HG03521 (cell line): Measurements from ENCODE around the gene YTHDF1.
A peak's percentile ranks its signal among the peaks of the same experiment; 100 is the strongest.
"Not testable (repeated sequence)": the region's sequence is repeated elsewhere in the genome, so short reads cannot be mapped to it uniquely, and the experiment has no call there.

Source experiments
- ATAC-seq: cut with Tn5 transposase; IDR thresholded peaks from one replicate; pipeline ENCODE4 v1.9.1; 2021; ENCODE audit warnings: mild to moderate bottlenecking, moderate library complexity; ENCODE audit not compliant: unreplicated experiment

The YTHDF1 gene

DNA sequence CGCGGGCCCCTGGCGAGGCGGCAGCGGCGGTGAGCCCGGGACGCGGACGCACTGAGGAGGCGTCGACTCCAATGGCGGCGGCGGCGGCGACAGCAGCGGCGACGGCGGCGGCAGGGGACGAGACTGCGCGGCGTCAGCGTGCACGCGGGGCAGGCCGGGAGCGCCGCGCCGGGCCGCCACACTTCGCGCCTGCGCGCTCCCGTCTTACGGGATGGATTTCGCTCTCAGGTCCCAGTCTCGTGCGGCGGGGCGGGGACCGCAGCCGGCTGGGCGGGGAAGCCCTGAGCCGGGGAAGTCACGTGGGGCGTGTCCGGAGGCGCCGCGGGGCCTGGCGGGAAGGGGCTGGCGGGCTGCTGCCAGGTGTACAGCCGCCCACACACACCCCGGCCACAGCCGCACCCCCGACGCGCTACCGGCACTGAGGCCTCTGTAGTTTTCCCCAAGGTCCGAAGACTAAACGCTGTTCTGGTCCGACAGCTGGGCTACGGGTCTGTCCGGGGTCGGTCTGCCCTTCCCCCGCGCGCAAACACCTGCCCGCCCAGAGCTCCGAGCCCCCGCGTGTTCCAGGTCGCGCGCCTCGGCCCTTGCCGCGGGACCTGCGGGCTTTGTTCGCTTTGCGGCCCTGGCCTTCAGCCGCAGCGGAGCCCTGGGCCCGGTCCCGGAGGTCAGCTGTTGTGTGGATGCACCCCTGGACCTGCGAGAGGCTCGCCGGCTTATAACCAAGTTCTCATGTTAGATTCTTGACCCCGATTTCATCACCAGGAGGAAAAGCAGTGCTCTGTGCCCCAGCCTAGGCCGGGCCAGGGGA is at the start of gene YTHDF1:
Gene YTHDF1 (minus strand): TSS at position 91 of the 808 bp plus-strand sequence. CDS start 239 bp downstream, outside the sequence.
- ATAC-seq, result peak; percentile 84

GRCh38 chr20:63264519-63264918 is 48.6 kb upstream of the YTHDF1 start:
- ATAC-seq, result no peak

DNA sequence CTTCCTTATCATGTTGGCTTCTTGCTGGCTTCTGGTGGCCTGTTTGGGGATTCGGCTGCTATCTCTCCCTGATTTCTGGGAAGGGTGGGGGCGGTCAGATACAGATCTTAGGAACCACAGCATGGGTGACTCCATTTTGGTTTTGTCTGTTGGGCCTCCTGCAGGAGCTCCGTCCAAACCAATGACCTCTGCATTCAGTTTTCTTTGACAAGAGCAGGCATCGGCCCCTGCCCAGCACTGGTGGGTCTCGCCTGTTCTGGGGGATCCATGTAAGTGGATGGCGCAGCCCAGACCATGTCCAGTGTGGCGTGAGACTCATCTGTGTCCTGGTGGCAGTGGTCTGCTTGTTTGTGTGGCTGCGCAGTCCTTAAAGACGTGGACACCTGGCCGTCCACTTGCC is 48.1 kb upstream of the YTHDF1 start:
- no peak for ATAC-seq

GRCh38 chr20:63262836-63263235 is 46.9 kb upstream of the YTHDF1 start:
- ATAC-seq, result no peak

GRCh38 chr20:63261795-63262528 is 46.0 kb upstream of the YTHDF1 start:
- no peak for ATAC-seq

DNA sequence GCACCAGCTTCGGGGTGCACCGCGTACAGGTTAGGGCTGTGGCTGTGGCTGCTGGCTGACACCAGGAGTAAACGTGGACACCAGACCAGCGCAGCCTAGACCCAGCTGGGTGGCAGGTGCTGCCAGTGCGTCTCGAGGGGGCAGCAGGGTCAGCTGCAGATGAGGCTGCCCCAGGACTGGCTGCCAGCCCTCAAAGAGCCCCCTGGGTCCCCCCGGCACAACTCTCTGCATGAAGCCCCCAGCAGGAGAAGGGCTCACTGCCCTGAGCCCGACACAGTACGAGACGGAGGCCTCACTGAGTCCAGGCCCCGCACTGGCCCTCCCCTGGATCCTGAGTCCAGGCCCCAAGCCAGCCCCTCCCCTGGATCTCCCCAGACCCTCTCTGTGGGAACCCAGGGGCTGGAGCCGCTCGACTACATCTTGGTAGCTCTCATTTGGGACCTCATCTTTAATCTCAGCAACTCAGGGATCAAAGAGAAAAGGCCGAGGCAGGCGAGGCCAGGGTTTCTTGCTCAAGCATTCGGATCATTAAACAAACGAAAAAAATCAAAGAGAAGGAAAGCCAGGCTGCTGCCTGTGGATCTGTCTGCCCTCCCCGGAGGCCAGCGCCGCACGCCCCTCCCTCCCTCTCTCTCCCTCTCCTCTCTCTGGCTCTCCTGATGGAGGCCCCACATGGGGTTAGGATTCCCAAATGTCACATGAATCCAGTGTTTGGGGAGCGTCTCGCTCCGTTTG is 45.3 kb upstream of the YTHDF1 start:
- no peak for ATAC-seq

DNA sequence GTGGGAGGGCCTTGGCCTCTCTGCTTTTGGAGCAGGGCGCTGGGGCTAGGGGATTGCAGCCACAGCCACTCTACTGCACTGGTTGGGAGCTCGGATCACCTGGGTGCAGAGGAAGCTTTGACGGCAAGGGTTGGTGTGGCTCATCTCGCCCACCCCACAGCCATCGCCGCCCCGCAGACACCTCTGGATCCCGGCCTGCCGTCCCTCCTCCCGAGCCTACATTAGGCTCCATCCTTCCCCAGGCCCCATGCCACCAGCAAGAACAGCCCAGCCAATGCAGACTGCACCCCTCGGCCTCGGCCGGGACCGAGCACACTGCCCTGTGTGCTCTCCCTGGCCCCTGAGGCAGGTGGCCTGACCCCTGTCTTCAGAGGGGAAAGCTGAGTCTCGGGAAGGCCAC is 44.6 kb upstream of the YTHDF1 start:
- no peak for ATAC-seq

GRCh38 chr20:63259734-63260460 is 44.0 kb upstream of the YTHDF1 start:
- no peak for ATAC-seq

- no peak for ATAC-seq
These were observed 42.9 kb upstream of the YTHDF1 start for GRCh38 chr20:63258781-63259180.

DNA sequence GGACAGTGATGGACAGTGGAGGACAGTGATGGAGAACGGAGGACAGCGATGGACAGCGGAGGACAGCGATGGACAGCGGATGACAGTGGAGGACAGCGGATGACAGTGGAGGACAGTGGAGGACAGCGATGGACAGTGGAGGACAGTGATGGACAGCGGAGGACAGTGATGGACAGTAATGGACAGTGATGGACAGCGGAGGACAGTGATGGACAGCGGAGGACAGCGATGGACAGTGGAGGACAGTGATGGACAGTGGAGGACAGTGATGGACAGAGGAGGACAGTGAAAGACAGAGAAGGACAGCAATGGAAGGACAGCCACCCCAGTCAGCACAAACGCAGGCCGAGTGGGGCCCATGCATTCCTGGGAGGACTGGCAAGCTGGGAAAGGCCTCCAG is 41.7 kb upstream of the YTHDF1 start:
- ATAC-seq, result no peak

GRCh38 chr20:63256954-63257353 is 41.0 kb upstream of the YTHDF1 start:
- no peak for ATAC-seq

- no peak for ATAC-seq
These were observed 40.2 kb upstream of the YTHDF1 start for GRCh38 chr20:63255931-63256704.

DNA sequence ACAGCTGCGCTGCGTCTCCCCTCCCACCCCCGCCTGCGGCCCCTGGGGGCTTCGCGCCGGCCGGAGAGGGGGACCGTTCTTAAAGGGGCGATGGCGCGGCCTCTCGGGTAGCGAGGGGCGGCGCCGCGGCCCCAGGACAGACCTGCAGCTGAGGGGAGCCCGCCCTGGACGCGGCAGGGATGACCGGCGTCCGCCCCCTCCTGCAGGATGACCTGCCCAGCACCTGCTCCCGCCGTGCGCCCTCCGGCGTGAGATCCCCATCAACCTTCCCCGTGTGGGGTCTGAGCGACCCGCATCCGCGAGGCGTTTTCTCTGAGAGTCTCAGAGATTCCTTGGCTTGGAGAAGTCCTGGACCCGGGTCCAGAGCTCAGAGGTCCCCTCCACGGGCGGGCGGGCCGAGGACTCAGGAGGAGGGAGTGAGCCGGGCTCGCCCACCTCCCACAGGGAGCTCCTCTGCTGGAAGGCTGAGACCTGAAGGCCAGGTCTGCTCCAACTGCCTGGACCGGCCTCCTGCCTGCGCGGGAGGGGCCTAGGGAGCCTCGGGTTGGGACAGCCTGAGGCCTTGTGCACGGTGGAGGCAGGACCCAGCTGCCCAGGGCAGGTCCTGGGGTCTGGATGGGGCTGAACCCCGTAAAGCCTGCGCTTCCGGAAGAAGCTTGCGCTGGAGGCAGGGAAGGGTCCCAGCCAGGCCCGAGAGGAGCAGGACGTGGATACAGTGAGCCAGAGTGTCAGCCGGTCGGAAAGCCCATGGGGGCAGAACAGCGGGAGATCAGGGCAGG is 38.9 kb upstream of the YTHDF1 start:
- no peak for ATAC-seq

- no peak for ATAC-seq
These were observed 38.3 kb upstream of the YTHDF1 start, which contains the start of gene NKAIN4 for GRCh38 chr20:63254232-63254605. Gene NKAIN4, minus strand, starts transcription at chr20:63254463. Its CDS starts 13 bp downstream, at chr20:63254450.

DNA sequence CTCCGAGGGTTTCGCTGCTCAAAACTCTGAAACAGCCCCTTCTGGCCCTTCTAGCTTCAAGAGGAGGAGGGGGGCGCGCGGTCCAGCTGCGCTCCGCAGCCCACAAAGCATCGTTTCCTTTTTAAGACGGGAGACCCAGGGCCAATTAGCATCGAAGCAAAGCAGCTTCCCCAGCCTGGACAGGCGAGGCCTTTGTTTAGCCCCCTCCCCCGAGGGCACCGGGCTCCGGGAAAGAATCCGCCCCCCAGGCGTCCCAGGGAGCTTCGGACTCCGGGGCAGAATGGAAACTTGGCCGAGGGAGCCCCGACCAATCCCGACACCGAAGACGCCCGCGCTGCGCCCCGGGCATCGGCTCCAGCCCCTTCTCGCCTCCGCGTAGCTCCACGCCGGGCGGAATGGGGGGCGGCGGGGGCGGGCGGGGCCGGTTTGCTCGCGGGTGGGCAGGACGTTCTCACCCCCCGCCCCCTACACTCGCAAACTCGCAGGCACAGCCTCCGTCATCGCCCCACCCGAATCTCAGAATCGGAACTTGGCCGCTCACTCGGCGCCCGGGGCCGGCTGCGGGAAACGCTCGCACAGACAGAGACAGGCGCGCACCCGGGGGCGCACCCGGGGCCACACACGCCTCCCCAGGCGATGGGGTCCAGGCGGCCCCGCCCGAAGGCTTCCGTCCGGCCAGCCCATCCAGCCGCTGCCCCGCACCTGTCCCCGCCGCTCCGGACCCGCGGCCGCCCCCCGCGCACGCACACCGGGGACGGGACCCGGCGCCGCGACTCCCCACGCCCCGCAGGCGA is 37.7 kb upstream of the YTHDF1 start:
- no peak for ATAC-seq

- no peak for ATAC-seq
These were observed 37.1 kb upstream of the YTHDF1 start for GRCh38 chr20:63253065-63253437.

DNA sequence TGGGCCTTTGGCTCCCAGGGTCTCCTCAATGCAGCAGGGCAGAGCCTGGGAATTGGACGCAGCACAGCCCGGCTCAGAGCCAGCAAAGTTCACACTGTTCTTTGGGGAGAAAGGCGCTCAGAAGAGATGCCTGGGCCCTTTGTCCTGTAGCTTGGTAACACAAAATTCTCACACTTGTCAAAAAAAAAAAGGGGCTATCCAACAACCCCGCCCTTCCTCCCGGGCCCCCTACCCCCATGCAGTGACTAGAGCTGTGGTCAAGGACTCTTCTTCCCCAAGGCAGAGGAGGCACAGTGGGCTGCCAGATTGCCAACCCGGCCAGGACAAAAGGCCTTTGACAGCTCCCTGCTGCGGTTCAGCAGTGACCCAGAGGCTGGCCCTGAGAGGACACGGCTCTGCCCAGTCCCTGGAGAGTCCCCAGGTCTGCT is 36.4 kb upstream of the YTHDF1 start:
- ATAC-seq, result no peak

DNA sequence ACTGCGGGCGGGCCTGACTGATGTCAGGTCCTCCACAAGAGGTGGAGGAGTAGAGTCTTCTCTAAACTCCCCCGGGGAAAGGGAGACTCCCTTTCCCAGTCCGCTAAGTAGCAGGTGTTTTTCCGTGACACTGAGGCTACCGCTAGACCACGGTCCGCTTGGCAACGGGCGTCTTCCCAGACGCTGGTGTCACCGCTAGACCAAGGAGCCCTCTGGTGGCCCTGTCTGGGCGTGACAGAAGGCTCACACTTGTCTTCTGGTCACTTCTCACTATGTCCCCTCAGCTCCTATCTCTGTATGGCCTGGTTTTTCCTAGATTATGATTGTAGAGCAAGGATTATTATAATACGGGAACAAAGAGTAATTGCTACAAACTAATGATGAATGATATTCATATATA is 35.4 kb upstream of the YTHDF1 start:
- not testable (repeated sequence) for ATAC-seq

DNA sequence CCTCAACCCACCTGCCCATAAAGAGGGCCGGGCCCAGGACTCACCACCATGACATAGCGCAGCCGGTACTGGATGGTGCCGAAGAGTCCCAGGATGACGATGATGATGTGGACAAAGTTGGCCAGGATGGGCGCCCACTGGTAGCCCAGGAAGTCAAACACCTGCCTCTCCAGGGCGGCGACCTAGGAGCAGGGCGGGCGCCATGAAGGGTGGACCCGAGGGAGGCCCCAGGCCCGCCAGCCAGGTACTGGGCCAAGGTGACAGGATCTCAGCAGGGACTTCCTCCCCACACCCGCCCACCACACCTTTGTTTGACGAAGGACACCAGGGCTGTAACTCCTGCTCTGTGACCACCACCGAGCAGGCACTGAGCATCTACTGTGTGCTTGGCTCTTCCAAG is 34.0 kb upstream of the YTHDF1 start:
- ATAC-seq, result no peak
